ENCODE results near the gene CTSD. TPM values are rescaled to one million over a fixed set of nuclear protein-coding genes. Genes with fewer than 3 reads are reported as not detected.

Gene CTSD
- total and polyA plus RNA-seq, 2 of the 4 experiments (the other 2 are of a cell fraction): 39.8 to 166 TPM

- intact Hi-C loops (cut with micrococcal nuclease): no loop called here
- Histone ChIP-seq H3K23ac (ENCODE audit: low read depth, low read length) (no peak overlapping the region), H3K79me1 (ENCODE audit: low read depth in 1 of 2, low read length in 2 of 2) (no peaks in the 10 kb centered on the region; a peak in 1 of 4 replicates), H3K27me3 (ENCODE audit: control insufficient read depth, insufficient read depth, low read length) (peaks cover 9% of the 10 kb centered on the region; the same call in 1 of the 2 replicates), H3K56ac (ENCODE audit: extremely low read depth, insufficient read depth, low read length) (no peak overlapping the region), H2BK5ac (ENCODE audit: low read depth, low read length, poor library complexity, severe bottlenecking) (no peak overlapping the region), H3K4me3 (ENCODE audit: insufficient read depth, low read depth, low read length) (no peak overlapping the region), H3K18ac (ENCODE audit: low read depth, low read length) (no peak overlapping the region), H2BK15ac (ENCODE audit: low read depth, low read length) (no peak overlapping the region), H2BK120ac (ENCODE audit: low read depth, low read length) (no peak overlapping the region), H4K5ac (ENCODE audit: low read depth, low read length) (no peak overlapping the region), H3K36me3 (ENCODE audit: control insufficient read depth, insufficient read depth, low read length) (peaks cover 34% of the 10 kb centered on the region; the same call in 1 of the 2 replicates), H2AK5ac (ENCODE audit: low read depth, low read length) (no peak overlapping the region), H4K20me1 (ENCODE audit: insufficient read depth, low read length) (peaks cover 20% of the 10 kb centered on the region), H2BK20ac (ENCODE audit: low read depth, low read length) (no peak overlapping the region), H3K27ac (ENCODE audit: insufficient read depth, low read length) (no peak overlapping the region), H3K4me2 (ENCODE audit: low read depth, low read length) (no peak overlapping the region), H3K4me1 (ENCODE audit: control insufficient read depth, insufficient read depth, low read length) (peaks cover 8% of the 10 kb centered on the region; the same call in 1 of the 2 replicates), H3K4ac (ENCODE audit: low read depth, low read length) (no peak overlapping the region), H3K14ac (replicated peaks; ENCODE audit: low read depth, low read length) (no peak overlapping the region), H3K9ac (ENCODE audit: low read depth, low read length) (no peak overlapping the region), H3K9me3 (ENCODE audit: control insufficient read depth, insufficient read depth, low read length) (no peaks in the 10 kb centered on the region), H2AFZ (replicated peaks; ENCODE audit: low read length, poor library complexity) (no peak overlapping the region), H2AK9ac (replicated peaks; ENCODE audit: low read depth, low read length, poor library complexity) (no peak overlapping the region), H4K91ac (ENCODE audit: insufficient read depth, low read depth, low read length) (no peak overlapping the region), H3K9me1 (ENCODE audit: insufficient read depth, low read length) (no peaks in the 10 kb centered on the region), H4K8ac (ENCODE audit: low read depth in 2 of 2, low read length in 2 of 2) (no peak overlapping the region)
- 100% methylated on average over 7 of the region's 10 CpGs; no CpG with 5 or more reads in 1 of the 2 experiments for WGBS, 2 experiments (ENCODE audit: extremely low coverage in 2 of 2, insufficient read length in 1 of 2)
- DNase-seq (no peak), ATAC-seq (ENCODE audit: low read depth) (no peak)
- ChIA-PET POLR2A (ENCODE audit: unreplicated experiment) (no interaction called here), CTCF (no interaction called here)
- no peak for TF ChIP-seq RCOR1 (IDR thresholded peaks at IDR 0.05; ENCODE audit: insufficient replicate concordance, low read length)
- no peak for TF ChIP-seq SMC3 (IDR thresholded peaks at IDR 0.05; ENCODE audit: low read depth, low read length)
- TF ChIP-seq MAFK (IDR thresholded peaks at IDR 0.05; ENCODE audit: low read depth, low read length): no peak
- no peak for TF ChIP-seq FOS (IDR thresholded peaks at IDR 0.05; ENCODE audit: low read depth, low read length)
- no peak for TF ChIP-seq CHD1 (IDR thresholded peaks at IDR 0.05; ENCODE audit: low read depth, low read length)
- TF ChIP-seq ELK1 (IDR thresholded peaks at IDR 0.05; ENCODE audit: borderline replicate concordance, low read depth, low read length): no peak
- TF ChIP-seq CEBPB (IDR thresholded peaks at IDR 0.05; ENCODE audit: low read depth, low read length): no peak
- no peak for TF ChIP-seq MXI1 (IDR thresholded peaks at IDR 0.05; ENCODE audit: borderline replicate concordance, low read depth, low read length)
- no peak for TF ChIP-seq MAZ (IDR thresholded peaks at IDR 0.05; ENCODE audit: borderline replicate concordance, low read depth, low read length)
- no peak for TF ChIP-seq RFX5 (IDR thresholded peaks at IDR 0.05; ENCODE audit: low read depth, low read length)
- no peak for TF ChIP-seq BHLHE40 (IDR thresholded peaks at IDR 0.05; ENCODE audit: low read depth, low read length)
- TF ChIP-seq USF2 (IDR thresholded peaks at IDR 0.05; ENCODE audit: low read depth, low read length): no peak
- no peak for TF ChIP-seq NFE2L2 (IDR thresholded peaks at IDR 0.05; ENCODE audit: low read depth, low read length)
- no peak for TF ChIP-seq POLR2A (IDR thresholded peaks at IDR 0.05; ENCODE audit: low read depth, low read length)
- no peak for TF ChIP-seq CTCF (conservative IDR thresholded peaks at IDR 0.05; ENCODE audit: low read depth, low read length)
- no peak for TF ChIP-seq RAD21 (IDR thresholded peaks at IDR 0.05; ENCODE audit: low read length)
- dilution Hi-C loops (cut with HindIII; ENCODE audit: low sequenced_read_pairs, unreplicated experiment): no loop called here
- in situ Hi-C loops (cut with MboI; ENCODE audit: low sequenced_read_pairs): no loop called here
- BruUV-seq (replicated peaks): no TSS peak
Observed at GRCh38 chr11:1752907-1753228, 10.9 kb downstream of the CTSD start.

Measured in IMR-90 (cell line).